HT1080 (cell line): ENCODE data around the gene CEP68. TPM values are rescaled to one million over a fixed set of nuclear protein-coding genes. Genes with fewer than 3 reads are reported as not detected.
A peak's percentile ranks its signal among the peaks of the same experiment; 100 is the strongest.
"Not testable (repeated sequence)": the region's sequence is repeated elsewhere in the genome, so short reads cannot be mapped to it uniquely, and the experiment has no call there.

ENCODE experiments used
- DNase-seq: peaks from one replicate; pipeline ENCODE4 v3.0.0-alpha.2; 2015; ENCODE audit warnings: low read depth
- total RNA-seq: library from RNA; depleted of rRNA; stranded (reverse); fragments of >200 nt; shearing (Covaris generic); gene quantifications from 2 replicates; pipeline ENCODE4 v1.2.3, GENCODE V29; 2014

CEP68 gene
- total RNA-seq, 1 experiment from 2014 or later, result 3.7 TPM

DNA sequence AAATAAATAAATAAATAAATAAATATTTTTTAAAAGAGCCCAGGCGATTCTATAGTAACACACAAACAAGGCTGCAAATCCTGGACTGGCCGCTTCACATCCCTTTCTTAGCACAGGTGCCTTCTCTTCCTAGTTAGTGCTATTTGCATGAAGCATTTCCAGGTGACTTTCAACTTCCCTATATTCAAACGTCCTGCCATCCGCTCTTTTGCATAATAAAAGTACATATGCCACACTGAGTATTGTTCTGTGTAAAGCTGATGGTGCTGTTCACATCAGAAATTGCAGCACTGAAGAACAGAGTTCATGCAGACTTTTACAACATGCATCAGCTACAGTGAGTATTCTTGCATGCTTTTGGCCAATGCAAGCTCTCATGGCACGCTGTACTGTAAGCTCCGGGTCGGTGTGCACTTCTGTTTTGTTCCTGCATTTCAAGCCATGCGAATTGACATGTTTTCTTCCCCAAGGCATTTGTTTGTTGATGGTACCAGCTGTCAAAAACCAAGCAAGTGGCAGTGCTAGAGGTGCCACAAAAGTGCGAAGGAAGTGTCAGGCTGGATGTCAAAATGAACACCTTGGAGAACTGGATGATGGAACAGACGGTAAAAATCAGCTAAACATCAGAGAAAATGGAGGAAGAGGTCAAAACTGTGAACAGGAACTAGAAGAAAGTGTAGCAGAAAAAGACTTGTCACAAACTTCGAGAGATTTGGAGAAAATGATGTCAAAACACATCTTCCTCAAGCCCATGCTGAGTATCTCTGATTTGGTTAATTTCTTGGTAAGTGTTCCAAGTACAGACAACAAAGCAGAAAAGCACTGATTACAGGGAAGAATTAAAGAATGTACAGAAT is 25.5 kb upstream of the CEP68 start:
- DNase-seq, result no peak

DNA sequence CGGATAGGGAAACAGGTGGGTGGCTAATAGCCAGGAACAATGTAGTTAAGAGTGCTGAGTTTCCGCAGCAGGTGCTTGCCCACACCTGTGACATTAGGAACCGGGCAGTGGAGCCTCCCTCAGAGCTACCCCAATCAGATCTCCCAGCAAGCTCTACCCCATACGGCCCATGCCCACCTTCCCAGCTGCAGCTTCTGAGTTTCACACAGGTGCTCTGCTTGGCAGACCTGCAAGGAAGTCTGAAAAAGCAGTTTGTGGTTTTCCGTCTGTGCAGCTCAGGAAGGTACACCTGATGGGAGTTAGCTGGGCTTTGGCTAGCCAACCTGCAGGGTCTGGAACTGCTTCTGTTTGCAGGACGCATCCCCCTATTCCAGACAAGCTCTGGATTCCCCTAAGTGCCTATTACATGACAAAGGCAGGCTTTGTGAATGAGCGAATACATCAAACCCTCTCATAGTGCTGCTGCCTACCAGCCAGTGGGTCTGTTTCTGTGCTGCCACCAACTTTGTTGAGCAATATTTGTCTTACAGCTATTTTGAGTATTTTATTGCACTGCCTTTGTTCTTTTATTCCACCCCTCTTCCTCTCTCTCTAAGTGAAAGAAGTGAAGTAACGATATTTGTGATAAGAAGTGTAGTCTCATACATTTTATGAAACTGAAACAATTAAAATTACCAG is 24.7 kb upstream of the CEP68 start:
- DNase-seq, result no peak

DNA sequence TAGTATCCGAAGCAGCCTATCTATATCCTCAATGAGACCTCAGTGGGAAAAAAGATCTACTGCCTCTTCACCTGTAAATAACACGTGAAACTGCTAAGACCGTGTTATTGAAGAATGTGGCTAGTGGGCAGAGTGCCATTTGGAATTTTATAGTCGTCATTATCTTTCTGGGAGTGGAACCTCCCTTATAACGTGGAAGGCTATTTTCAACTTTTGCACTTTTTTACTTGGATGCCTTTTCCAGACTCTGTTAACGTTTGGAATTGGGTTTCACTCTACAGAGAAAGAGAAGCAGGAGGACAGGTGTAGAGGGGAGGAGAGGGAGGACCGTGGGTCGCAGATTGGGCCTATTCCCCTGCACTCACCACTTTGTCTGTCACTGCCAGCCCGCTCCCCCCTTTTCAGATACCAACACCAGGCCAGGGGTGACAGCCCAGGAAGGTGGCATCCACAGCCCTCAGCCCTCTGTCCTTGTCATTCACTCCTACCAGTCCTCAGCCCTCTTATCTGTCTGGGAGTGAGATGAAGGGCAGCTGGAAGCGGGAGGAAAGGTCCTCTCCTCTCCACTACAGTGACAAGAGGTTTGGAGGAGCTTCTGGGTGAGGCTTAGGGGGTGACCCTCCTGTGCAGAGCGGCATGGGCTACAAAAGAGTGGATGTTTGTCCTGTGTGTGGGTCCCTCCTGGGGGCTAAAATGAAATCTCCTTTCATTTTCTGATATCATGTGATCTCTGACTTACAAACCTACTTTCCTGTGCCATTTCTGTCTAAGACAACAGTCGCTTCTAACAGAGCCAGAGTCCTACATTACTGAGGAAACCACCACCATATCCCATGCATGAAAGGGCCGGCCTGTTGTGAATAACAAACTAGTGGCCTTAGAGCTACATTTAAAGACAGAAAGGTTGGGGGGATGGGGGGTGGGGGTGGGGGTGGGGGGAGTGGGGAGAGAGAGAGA is 23.9 kb upstream of the CEP68 start:
- DNase-seq, result no peak

DNA sequence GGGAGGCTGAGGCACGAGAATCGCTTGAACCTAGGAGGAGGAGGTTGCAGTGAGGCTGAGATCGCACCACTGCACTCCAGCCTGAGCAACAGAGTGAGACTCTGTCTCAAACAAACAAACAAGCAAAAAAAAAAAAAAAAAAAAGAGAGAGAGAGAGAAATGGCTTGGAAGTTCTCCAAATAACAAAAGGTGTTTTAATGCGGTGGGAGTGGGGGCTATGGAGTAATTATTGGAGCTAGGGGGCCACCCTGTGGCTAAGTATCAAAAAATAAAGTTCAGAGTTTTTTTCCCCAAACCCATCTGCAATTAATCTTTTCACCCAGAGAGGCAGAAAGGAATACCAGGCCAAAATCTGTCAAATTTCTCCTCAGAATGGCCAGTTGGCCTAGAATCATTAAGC is 23.0 kb upstream of the CEP68 start:
- peak; percentile 55 for DNase-seq

DNA sequence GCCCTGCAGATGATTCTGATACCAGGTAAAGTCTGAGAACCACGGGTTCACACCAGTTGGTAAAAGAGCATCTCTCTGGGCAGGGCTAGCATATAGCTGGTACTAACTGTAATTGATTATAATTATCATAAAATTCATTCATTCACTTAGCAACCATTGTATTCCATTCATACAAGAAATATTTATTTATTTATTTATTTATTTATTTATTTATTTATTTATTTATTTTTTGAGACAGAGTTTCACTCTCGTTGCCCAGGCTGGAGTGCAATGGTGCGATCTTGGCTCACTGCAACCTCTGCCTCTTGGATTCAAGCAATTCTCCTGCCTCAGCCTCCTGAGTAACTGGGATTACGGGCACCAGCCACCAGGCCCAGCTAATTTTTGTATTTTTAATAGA is 22.5 kb upstream of the CEP68 start:
- DNase-seq, result not testable (repeated sequence)

DNA sequence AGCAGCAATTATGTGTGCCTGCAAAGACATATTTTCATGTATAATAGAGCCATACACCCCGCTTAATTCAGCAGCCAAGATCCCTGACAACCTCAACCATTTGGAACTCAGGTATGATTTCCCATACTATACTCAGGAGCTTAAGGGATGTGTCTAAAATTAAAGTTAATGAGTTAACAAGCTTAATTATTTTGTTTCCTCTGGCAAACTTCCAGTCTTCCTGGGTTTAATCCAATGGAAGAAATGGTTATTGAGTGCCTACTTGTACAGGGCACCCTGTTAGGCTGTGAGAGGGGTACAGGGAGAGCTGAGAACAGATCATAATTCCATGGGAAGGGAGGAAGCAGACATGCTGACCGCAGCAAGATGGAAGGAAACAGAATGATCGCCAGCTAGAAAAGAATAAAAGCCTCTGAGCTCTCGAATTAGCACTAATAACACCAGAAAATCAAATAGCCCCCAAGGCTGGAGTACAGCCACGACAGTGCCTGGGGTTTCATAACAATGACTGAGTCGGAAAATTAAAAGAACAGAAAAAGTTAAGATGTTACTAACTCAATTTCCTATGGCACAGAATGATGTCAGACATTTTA is 20.8 kb upstream of the CEP68 start:
- no peak for DNase-seq

DNA sequence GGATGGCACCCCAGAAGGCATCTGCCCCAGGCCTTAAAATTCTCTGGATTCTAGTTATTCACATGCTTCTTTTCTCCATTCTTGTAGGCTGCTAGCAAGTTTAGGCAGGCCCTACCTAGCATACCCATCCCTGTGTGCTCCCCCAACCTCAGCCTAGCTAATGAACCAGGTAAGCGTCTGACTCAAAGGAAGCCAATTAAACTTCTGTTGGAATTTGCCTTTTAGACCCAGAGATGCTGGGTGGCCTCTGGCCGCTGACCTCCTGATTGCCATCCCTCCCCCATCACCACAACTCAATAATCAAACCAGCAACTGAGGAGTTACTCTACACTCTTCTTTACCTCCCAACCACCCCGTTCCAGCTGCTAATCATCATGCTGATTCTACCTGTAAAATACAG is 19.0 kb upstream of the CEP68 start:
- DNase-seq, result no peak

DNA sequence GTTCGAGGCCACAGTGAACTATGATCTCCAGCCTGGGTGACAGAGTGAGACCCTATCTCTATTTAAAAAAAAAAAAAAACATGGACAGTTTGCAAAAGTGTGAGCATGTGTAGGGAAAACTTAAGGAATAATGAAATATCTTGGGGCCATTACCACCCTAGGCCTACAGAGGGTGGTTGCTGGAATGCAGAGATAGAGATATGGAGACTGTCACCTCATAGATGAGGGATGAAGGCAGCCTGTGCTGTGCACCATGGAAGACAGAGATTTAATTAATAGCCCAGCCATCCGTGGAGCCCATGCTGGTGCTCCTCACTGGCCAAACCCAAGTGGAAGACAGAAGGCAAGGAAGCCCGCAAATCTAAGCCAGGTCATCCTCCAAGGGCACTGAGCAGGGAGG is 16.6 kb upstream of the CEP68 start:
- no peak for DNase-seq

DNA sequence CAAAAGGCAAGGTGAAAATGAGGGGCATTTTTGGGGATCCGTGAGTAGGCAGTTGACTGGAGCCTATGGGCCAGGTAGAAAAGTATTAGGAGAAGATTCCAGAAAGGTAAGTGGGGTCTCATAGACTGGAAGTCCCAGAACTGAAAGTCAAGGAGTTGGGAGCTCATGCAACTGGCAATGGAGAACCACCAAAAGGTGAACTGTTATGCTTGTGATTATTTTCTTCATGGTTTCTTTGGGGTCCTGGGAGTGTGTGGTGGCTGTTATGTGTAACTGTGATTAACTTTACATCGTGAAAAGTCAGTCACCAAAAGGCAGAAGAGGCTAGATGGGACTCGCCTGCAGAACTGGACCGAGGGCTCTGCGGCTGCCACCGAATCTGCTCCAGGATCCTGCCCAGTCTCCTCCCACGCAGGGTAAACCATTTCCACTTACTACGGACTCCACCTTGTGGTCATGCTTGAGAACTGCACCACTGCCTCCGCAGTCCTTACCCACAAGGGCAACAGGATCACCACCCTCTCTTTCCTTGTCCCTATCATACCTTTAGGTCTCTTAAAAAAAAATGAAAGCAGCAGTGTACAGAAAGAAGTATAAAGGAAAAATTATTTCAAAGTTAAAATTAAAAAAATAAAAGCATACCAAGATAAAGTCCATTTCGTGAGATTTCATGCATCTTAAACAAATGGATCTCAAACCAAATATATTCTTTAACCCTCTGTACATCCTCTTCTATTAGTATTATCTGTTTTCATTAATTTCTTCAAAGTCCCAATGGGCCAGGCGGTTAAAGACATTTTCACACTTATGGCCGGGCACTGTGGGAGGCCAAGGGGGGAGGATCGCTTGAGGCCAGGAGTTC is 15.6 kb upstream of the CEP68 start:
- peak; percentile 67 for DNase-seq

DNA sequence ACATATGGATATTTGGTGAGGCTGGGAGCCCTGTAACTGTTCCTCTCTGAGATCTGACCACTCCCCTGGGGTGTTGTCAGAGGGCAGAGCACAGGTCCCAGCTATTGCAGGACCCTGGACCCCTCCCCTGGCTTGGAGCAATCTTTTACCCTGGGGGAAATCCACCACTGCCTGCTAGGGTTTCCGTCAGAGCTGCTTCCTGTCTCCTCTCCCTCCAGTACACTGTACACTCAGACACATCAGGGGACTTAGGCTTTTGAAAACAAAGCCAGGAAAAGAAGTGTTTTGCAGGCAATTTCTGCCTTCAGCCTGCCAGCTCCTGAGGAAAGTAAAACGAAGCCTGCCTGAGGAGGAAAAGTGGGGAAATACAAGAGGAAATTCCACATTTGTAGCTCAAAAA is 13.2 kb upstream of the CEP68 start:
- no peak for DNase-seq

DNA sequence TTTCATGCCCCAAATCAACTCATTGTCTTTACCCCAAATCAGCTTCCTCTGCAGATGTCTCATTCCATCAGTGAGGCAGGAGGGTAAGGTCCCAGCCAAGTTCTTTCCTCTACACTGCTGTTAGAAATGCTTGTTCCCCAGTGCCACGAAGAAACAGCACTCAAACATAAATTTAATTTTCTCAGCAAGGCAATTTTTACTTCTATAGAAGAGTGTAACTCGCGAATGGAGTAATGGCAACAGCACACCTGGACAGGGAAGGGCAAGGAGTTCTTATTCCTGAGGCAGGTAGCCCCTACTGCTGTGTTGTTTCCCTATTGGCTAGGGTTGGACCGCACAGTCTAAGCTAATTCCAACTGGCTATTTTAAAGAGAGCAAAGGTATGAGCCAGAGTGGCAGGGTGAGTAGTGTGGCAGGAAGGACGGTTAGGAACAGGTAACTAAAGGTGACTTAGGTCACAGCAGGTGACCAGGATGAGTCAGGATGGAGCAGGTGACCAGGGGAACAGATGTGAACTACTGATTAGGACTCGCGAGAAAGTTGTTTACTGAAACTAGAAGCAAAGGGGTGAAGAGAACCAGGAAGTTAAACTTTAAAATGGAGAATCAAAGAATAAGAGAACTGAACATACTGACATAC is 12.0 kb upstream of the CEP68 start:
- DNase-seq, result no peak

DNA sequence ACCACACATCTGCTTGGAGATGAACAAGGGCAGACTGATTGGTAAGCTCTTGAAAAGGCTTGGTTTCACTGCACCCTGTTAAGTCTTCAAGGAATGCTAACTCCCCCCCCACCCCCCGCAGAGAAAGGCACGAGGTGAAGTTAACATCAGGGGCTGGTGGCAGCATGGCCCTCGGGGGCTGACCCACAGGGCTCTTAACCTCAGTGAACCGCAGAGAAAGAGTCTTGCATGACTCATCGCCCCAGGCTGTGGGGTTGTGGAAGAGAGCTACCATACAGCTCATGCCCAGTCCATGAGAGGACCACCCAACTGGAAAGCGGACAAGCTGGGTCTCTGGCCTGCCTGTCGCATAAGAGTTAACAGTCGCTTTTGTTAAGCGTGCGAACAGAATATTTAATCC is 10.6 kb upstream of the CEP68 start:
- DNase-seq, result peak; percentile 61

DNA sequence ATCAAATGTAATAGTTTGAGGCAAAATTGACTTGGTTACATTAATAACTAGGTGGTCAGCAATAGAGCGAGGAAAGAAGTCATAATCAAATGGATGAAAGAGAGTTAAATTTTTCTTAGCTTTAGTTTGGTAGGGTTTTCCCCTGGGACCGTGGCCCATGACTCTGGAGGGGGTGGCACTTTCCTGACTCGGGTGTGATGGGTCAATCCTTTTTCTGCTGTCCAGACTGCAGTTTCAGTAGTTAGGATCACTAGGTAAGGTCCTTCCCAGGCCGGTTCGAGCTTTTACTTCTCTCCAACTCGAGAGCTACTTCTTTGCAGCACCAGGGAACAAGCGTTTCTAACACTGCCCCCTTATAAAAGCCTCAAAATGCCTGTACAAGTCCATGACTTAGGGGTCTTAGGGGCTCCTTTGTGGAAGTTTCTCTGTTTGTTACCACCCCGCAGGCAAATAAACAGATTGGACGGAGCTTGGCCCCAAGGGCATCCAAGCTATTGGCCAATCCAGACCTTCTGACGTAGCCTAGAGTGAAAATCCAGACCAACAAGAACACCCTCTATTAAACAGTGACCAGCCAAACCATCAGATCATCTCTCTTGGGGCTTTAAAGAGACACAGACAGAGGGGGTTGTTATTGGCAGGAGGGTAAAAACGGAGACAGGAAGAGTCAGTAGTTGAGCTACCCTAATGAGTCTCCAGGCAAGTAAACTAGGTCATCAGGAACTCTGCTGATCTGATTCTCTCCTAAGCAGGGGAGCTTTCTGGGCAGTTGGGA is 9.4 kb upstream of the CEP68 start:
- no peak for DNase-seq

DNA sequence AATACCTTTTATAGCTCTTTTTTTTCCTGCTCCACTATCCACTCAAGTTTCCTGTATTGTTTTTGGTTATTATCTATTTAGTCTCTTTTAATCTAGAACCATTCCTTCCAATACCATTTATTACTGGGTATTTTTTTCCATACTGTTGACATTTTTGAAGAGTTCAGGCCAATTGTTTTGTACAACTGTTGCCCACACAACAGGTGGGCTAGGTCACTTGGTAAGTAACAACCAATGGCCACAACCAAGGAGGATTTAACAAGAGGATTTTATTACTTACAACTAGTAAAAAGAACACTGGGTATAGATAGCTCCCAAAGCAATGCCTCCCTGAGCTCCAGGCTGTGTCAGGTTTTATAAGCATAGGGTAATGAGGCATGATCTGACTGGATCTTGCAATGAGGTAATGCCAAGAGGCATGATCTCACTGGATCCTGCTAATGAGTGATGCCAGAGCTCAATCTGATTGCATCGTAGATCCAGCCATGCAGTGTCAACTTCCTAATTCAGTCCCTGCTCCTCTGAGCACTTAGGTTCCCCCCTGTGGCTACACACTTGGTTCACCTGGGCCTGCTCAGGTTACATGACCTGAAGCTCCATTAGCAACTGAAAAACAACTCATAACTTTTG is 7.1 kb upstream of the CEP68 start:
- DNase-seq, result no peak

DNA sequence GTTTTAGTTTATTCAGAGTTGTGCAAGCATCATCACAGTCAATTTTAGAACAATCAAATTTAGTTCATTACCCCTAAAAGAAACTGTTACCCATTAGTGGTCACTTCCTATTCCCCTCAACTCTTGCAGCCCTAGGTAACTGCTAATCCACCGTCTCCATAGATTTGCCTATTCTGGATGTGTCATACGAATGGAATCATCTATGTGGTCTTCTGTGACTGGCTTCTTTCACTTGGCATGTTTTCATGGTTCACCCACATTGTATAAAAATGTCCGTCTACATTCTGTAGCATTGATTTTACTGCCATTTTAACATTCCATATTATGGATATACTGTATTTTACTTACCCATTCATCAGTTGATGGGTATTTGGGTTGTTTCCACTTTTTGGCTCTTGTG is 5.3 kb upstream of the CEP68 start:
- DNase-seq, result peak; percentile 62

DNA sequence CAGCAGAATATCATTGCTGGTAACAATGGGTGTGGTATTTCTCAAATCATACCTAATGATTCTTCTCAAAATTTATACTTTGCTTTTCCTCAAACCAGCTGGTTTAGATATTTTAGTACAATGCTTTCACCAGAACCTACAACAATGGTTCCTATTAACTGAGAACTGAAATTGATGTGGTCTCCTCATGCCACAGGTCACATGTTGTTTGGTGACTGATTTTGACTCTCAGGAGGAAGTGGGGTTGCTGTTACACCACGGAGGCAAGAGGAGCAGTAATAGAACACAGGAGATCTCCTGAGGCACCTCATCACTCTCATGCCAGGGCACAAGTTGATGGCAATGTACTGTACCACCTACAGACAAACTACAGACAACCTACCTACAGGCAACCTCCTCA is 3.0 kb upstream of the CEP68 start:
- DNase-seq, result no peak

DNA sequence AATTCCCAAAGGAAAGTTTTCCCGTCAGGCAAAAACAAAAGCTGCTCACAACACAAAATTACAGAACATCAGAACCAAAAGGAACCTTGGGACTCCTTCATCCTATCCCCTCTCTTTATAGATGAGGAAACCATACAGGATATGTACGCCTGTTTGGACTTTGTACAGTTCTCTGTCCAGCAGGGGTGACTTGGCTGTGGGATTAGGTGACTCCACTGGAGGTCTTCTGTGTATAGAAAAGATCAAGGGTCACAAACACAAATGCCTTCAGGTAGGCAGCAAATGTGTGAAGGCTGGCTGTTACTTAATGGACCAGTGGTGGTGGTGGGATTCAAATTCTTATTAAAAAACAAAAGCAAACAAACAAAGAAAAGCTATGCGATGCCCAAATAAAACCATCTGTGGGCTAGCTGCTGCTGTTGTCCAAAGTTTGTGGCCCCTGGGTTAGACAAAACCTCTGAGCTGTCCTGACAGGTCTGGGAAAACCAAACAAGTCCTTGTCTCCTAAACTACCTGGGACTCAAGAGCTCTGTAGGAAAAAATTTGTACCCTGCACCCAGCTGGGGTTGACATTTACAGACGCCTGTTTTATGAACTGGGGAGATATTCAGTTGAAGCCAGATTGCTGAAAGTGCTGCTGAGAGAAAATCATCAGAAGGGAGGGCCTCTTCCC is 1.3 kb upstream of the CEP68 start:
- no peak for DNase-seq
